Measurements from ENCODE around the gene ADAMTS12.
"Not testable (repeated sequence)": the region's sequence is repeated elsewhere in the genome, so short reads cannot be mapped to it uniquely, and the experiment has no call there.

Gene ADAMTS12

GRCh38 chr5:33595303-33595702 lies 296.5 kb downstream of the ADAMTS12 start:
- no peak for DNase-seq (ENCODE audit: low read depth in 2 of 2)

GRCh38 chr5:33594006-33594405 lies 297.8 kb downstream of the ADAMTS12 start:
- no peak for DNase-seq (ENCODE audit: low read depth in 2 of 2)

GRCh38 chr5:33592245-33592644 lies 299.5 kb downstream of the ADAMTS12 start:
- no peak for DNase-seq (ENCODE audit: low read depth in 2 of 2)

GRCh38 chr5:33588654-33589372 lies 303.0 kb downstream of the ADAMTS12 start:
- no peak for DNase-seq (ENCODE audit: low read depth in 2 of 2)

GRCh38 chr5:33583332-33583731 lies 308.5 kb downstream of the ADAMTS12 start:
- no peak for DNase-seq (ENCODE audit: low read depth in 2 of 2)

GRCh38 chr5:33582417-33582816 lies 309.4 kb downstream of the ADAMTS12 start:
- no peak for DNase-seq (ENCODE audit: low read depth in 2 of 2)

GRCh38 chr5:33579789-33580188 lies 312.0 kb downstream of the ADAMTS12 start:
- no peak for DNase-seq (ENCODE audit: low read depth in 2 of 2)

GRCh38 chr5:33579152-33579551 lies 312.6 kb downstream of the ADAMTS12 start:
- no peak for DNase-seq (ENCODE audit: low read depth in 2 of 2)

- no peak for DNase-seq (ENCODE audit: low read depth in 2 of 2)
These were observed 314.8 kb downstream of the ADAMTS12 start for GRCh38 chr5:33576726-33577590.

GRCh38 chr5:33565324-33565723 lies 326.5 kb downstream of the ADAMTS12 start:
- DNase-seq (ENCODE audit: low read depth in 2 of 2): no peak

- DNase-seq (ENCODE audit: low read depth in 2 of 2): no peak
These were observed 327.5 kb downstream of the ADAMTS12 start for GRCh38 chr5:33563983-33564908.

- no peak for DNase-seq (ENCODE audit: low read depth in 2 of 2)
These were observed 328.3 kb downstream of the ADAMTS12 start for GRCh38 chr5:33563530-33563929.

- no peak for DNase-seq (ENCODE audit: low read depth in 2 of 2)
These were observed 333.3 kb downstream of the ADAMTS12 start for GRCh38 chr5:33558489-33558888.

GRCh38 chr5:33557605-33558004 lies 334.2 kb downstream of the ADAMTS12 start:
- no peak for DNase-seq (ENCODE audit: low read depth in 2 of 2)

- no peak for DNase-seq (ENCODE audit: low read depth in 2 of 2)
These were observed 335.2 kb downstream of the ADAMTS12 start for GRCh38 chr5:33556330-33557328.

- no peak for DNase-seq (ENCODE audit: low read depth in 2 of 2)
These were observed 341.7 kb downstream of the ADAMTS12 start for GRCh38 chr5:33549982-33550567.

- DNase-seq (ENCODE audit: low read depth in 2 of 2): not testable (repeated sequence)
These were observed 352.0 kb downstream of the ADAMTS12 start for GRCh38 chr5:33539790-33540189.

- no peak for DNase-seq (ENCODE audit: low read depth in 2 of 2)
These were observed 352.6 kb downstream of the ADAMTS12 start for GRCh38 chr5:33539212-33539611.

- no peak for DNase-seq (ENCODE audit: low read depth in 2 of 2)
These were observed 353.6 kb downstream of the ADAMTS12 start for GRCh38 chr5:33538201-33538600.

- DNase-seq (ENCODE audit: low read depth in 2 of 2): no peak
These were observed 354.6 kb downstream of the ADAMTS12 start for GRCh38 chr5:33537240-33537639.
